Glutamatergic neuron (in vitro differentiated cells): ENCODE measurements around the gene NRXN3. TPM values are rescaled to one million over a fixed set of nuclear protein-coding genes. Genes with fewer than 3 reads are reported as not detected.
A peak's percentile ranks its signal among the peaks of the same experiment; 100 is the strongest.
"Not testable (repeated sequence)": the region's sequence is repeated elsewhere in the genome, so short reads cannot be mapped to it uniquely, and the experiment has no call there.

ENCODE experiments used
- DNase-seq: peaks from one replicate; pipeline ENCODE4 v3.0.0; 2022
- H3K27ac Mint-ChIP-seq: one replicate; pipeline ENCODE4 v1.8.0; 2020; ENCODE audit warnings: mild to moderate bottlenecking, mixed read lengths, inconsistent platforms; ENCODE audit not compliant: unreplicated experiment
- H3K27me3 Mint-ChIP-seq: one replicate; pipeline ENCODE4 v1.8.0; 2020; ENCODE audit warnings: mild to moderate bottlenecking, moderate library complexity, mixed read lengths, inconsistent platforms; ENCODE audit not compliant: unreplicated experiment
- H3K36me3 Mint-ChIP-seq: one replicate; pipeline ENCODE4 v1.8.0; 2020; ENCODE audit warnings: mild to moderate bottlenecking, mixed read lengths, inconsistent platforms; ENCODE audit not compliant: unreplicated experiment
- H3K4me1 Mint-ChIP-seq: one replicate; pipeline ENCODE4 v1.8.0; 2020; ENCODE audit warnings: mild to moderate bottlenecking, low read depth, mixed read lengths, inconsistent platforms; ENCODE audit not compliant: unreplicated experiment
- H3K4me3 Mint-ChIP-seq: one replicate; pipeline ENCODE4 v1.8.0; 2020; ENCODE audit warnings: mild to moderate bottlenecking, mixed read lengths, inconsistent platforms; ENCODE audit not compliant: unreplicated experiment
- H3K9me3 Mint-ChIP-seq: one replicate; pipeline ENCODE4 v1.8.0; 2020; ENCODE audit warnings: mild to moderate bottlenecking, moderate library complexity, mixed read lengths, inconsistent platforms; ENCODE audit not compliant: unreplicated experiment
- CTCF ChIP-seq: fragments of 200-600 bp; sonication (generic); IDR thresholded peaks from one replicate; pipeline ENCODE4 v1.5.0; 2021; ENCODE audit not compliant: partially characterized antibody, unreplicated experiment
- total RNA-seq: library from RNA; stranded (reverse); fragmentation: NEBNext Ultra II Directional; extraction: Animal tissue kit (Norgen Biotek cat#: 25700); gene quantifications from one replicate; pipeline ENCODE4 v1.2.1, GENCODE V29; 2021; ENCODE audit not compliant: unreplicated experiment

The NRXN3 gene
- total RNA-seq, 1 donor from 2014 or later, result 1.2 TPM

- Mint-ChIP-seq H3K27ac (no peak overlapping the region), H3K27me3 (no peaks in the 10 kb centered on the region), H3K9me3 (no peaks in the 10 kb centered on the region), H3K4me3 (no peak overlapping the region), H3K36me3 (no peaks in the 10 kb centered on the region), H3K4me1 (no peaks in the 10 kb centered on the region)
- TF ChIP-seq CTCF, result no peak
- no peak for DNase-seq
Measured at GRCh38 chr14:78425782-78426181, 255.6 kb downstream of the NRXN3 start.

GRCh38 chr14:78432046-78432445 is 261.9 kb downstream of the NRXN3 start:
- no peak for DNase-seq
- Mint-ChIP-seq H3K4me1 (no peaks in the 10 kb centered on the region), H3K36me3 (no peaks in the 10 kb centered on the region), H3K9me3 (no peaks in the 10 kb centered on the region), H3K27me3 (peaks cover 2% of the 10 kb centered on the region), H3K4me3 (no peak overlapping the region), H3K27ac (no peak overlapping the region)
- TF ChIP-seq CTCF, result no peak

- H3K9me3 Mint-ChIP-seq, DNase-seq, H3K27me3 Mint-ChIP-seq, H3K27ac Mint-ChIP-seq, H3K36me3 Mint-ChIP-seq, H3K4me3 Mint-ChIP-seq, H3K4me1 Mint-ChIP-seq: not testable (repeated sequence)
Measured at GRCh38 chr14:78437448-78437847, 267.3 kb downstream of the NRXN3 start.

GRCh38 chr14:78440356-78440894 is 270.3 kb downstream of the NRXN3 start:
- Mint-ChIP-seq H3K27ac (no peak overlapping the region), H3K27me3 (peaks cover 4% of the 10 kb centered on the region), H3K9me3 (no peaks in the 10 kb centered on the region), H3K36me3 (no peaks in the 10 kb centered on the region), H3K4me3 (no peak overlapping the region), H3K4me1 (peaks cover 7% of the 10 kb centered on the region)
- no peak for TF ChIP-seq CTCF
- peak; percentile 36 for DNase-seq

- H3K36me3 Mint-ChIP-seq, result no peaks in the 10 kb centered on the region
- no peak overlapping the region for H3K4me3 Mint-ChIP-seq
- peaks cover 7% of the 10 kb centered on the region for H3K4me1 Mint-ChIP-seq
- H3K9me3 Mint-ChIP-seq, result no peaks in the 10 kb centered on the region
- H3K27ac Mint-ChIP-seq, result no peak overlapping the region
- peaks cover 4% of the 10 kb centered on the region for H3K27me3 Mint-ChIP-seq
- DNase-seq, result no peak
- TF ChIP-seq CTCF, result no peak
Measured at GRCh38 chr14:78443834-78444233, 273.7 kb downstream of the NRXN3 start.

- H3K27ac Mint-ChIP-seq, result no peak overlapping the region
- no peaks in the 10 kb centered on the region for H3K9me3 Mint-ChIP-seq
- DNase-seq, result no peak
- no peaks in the 10 kb centered on the region for H3K36me3 Mint-ChIP-seq
- H3K27me3 Mint-ChIP-seq, result peaks cover 4% of the 10 kb centered on the region
- peaks cover 7% of the 10 kb centered on the region for H3K4me1 Mint-ChIP-seq
- no peak overlapping the region for H3K4me3 Mint-ChIP-seq
- no peak for TF ChIP-seq CTCF
Measured at GRCh38 chr14:78445275-78445674, 275.1 kb downstream of the NRXN3 start.
